ENCODE results near the gene P2RY8.

GRCh38 chrX:1486749-1487361, 50.1 kb downstream of the P2RY8 start:
- TF ChIP-seq CTCF (IDR thresholded peaks at IDR 0.05) (no peak), ATF3 (CRISPR knock-in tag; conservative IDR thresholded peaks at IDR 0.05) (no peak), CBFB (CRISPR knock-in tag; IDR thresholded peaks at IDR 0.05; ENCODE audit: low read depth) (no peak), PREB (CRISPR knock-in tag; IDR thresholded peaks at IDR 0.05; ENCODE audit: borderline replicate concordance) (no peak), USF2 (CRISPR knock-in tag; IDR thresholded peaks at IDR 0.05) (no peak), CREB1 (CRISPR knock-in tag; IDR thresholded peaks at IDR 0.05) (no peak), AFF4 (CRISPR knock-in tag; IDR thresholded peaks at IDR 0.05; ENCODE audit: borderline replicate concordance) (no peak), E2F4 (CRISPR knock-in tag; IDR thresholded peaks at IDR 0.05; ENCODE audit: borderline replicate concordance, low read depth) (no peak), TEAD1 (CRISPR knock-in tag; IDR thresholded peaks at IDR 0.05) (no peak), ZNF138 (CRISPR knock-in tag; conservative IDR thresholded peaks at IDR 0.05) (no peak), FOXP1 (CRISPR knock-in tag; IDR thresholded peaks at IDR 0.05; ENCODE audit: borderline replicate concordance) (no peak), FOXK1 (CRISPR knock-in tag; IDR thresholded peaks at IDR 0.05) (no peak)
